Endothelial cell of umbilical vein (primary cell): ENCODE results near the gene MMP27. TPM values are rescaled to one million over a fixed set of nuclear protein-coding genes. Genes with fewer than 3 reads are reported as not detected.

ENCODE experiments used
- BruUV-seq: library from RNA; stranded (reverse); fragments of 400-500 nt; replicated peaks from 2 replicates; lab custom pipeline; 2021; lab: Mats Ljungman, UMichigan
- CTCF ChIA-PET: fragments of 300-600, 350-600 bp; sonication (Branson Sonifier 250); formaldehyde crosslinking; loops from one replicate; lab custom pipeline; 2021; ENCODE audit warnings: antibody characterized with exemption, inconsistent platforms; lab: Charles Lee
- POLR2A ChIA-PET: fragments of 300-600, 350-600 bp; sonication (Branson Sonifier 250); formaldehyde crosslinking; loops from one replicate; lab custom pipeline; 2021; ENCODE audit warnings: antibody characterized with exemption, inconsistent platforms; lab: Charles Lee
- DNase-seq: peaks from one replicate; pipeline ENCODE4 v3.0.0-alpha.2; 2011; ENCODE audit warnings: low read depth, low spot score
- FAIRE-seq: peaks from 2 replicates; lab custom pipeline; 2011; peaks lifted over from hg19 to GRCh38; lab: Jason Lieb, UNC
- H2AFZ ChIP-seq: 2 replicates; pipeline ENCODE4 v1.6.0; 2012; ENCODE audit warnings: low read depth, low read length, control low read depth, inconsistent platforms
- H3K27ac ChIP-seq: 2 replicates; pipeline ENCODE4 v1.5.1; 2011; ENCODE audit warnings: low read depth, mild to moderate bottlenecking, control low read depth, low read length, moderate library complexity; ENCODE audit not compliant: insufficient read depth
- H3K27me3 ChIP-seq, 2 experiments: 2 replicates each; pipeline versions ENCODE4 v1.6.0 to v1.6.1; 2011; ENCODE audit warnings: low read length in 2 of 2, mixed read lengths in 1 of 2; ENCODE audit not compliant: control insufficient read depth in 2 of 2, insufficient read depth in 2 of 2
- H3K36me3 ChIP-seq, 2 experiments: 2 replicates in 1 of 2; 3 replicates in 1 of 2; pipeline ENCODE4 v1.5.1; 2011; ENCODE audit warnings: low read length in 2 of 2, mild to moderate bottlenecking in 1 of 2, moderate library complexity in 1 of 2; ENCODE audit not compliant: control insufficient read depth in 2 of 2, insufficient read depth in 2 of 2; ENCODE audit errors: extremely low read depth in 1 of 2
- H3K4me1 ChIP-seq: 3 replicates; pipeline ENCODE4 v1.5.1; 2011; ENCODE audit warnings: mild to moderate bottlenecking, low read length; ENCODE audit not compliant: control insufficient read depth, insufficient read depth; ENCODE audit errors: extremely low read depth
- H3K4me2 ChIP-seq: 2 replicates; pipeline ENCODE4 v1.6.1; 2011; ENCODE audit warnings: low read length, control low read depth, mixed read lengths; ENCODE audit not compliant: insufficient read depth
- H3K4me3 ChIP-seq, 3 experiments: fragments of 200-600 bp in 1 of 3; sonication (generic), shearing (Covaris generic) in 1 of 3; replicated peaks in 1 of 3; 2 replicates each; pipeline ENCODE4 v1.5.1; 2011 to 2016; ENCODE audit warnings: control low read depth in 3 of 3, low read length in 3 of 3, mild to moderate bottlenecking in 2 of 3, inconsistent platforms in 1 of 3, low read depth in 1 of 3, moderate library complexity in 1 of 3; ENCODE audit not compliant: insufficient read depth in 1 of 3
- H3K79me2 ChIP-seq: 2 replicates; pipeline ENCODE4 v1.6.0; 2012; ENCODE audit warnings: low read length, inconsistent platforms; ENCODE audit not compliant: control insufficient read depth, insufficient read depth
- H3K9ac ChIP-seq: replicated peaks from 2 replicates; pipeline ENCODE3; 2011; ENCODE audit warnings: low read length, control low read depth; ENCODE audit not compliant: insufficient read depth; ENCODE audit errors: extremely low read depth
- H3K9me1 ChIP-seq: replicated peaks from 3 replicates; pipeline ENCODE4 v1.6.0; 2011; ENCODE audit warnings: mild to moderate bottlenecking, low read length; ENCODE audit not compliant: control insufficient read depth, insufficient read depth; ENCODE audit errors: extremely low read depth
- H3K9me3 ChIP-seq: replicated peaks from 2 replicates; pipeline ENCODE4 v1.5.1; 2012; ENCODE audit warnings: low read length, inconsistent platforms; ENCODE audit not compliant: control insufficient read depth, insufficient read depth
- H4K20me1 ChIP-seq: replicated peaks from 2 replicates; pipeline ENCODE3; 2011; ENCODE audit warnings: mild to moderate bottlenecking, low read length; ENCODE audit not compliant: control insufficient read depth, insufficient read depth; ENCODE audit errors: extremely low read depth
- CTCF ChIP-seq, 2 donors: IDR thresholded peaks; 1 replicate in 1 of 2; 2 replicates in 1 of 2; pipeline ENCODE4 v1.5.1; 2011; ENCODE audit warnings: low read length in 2 of 2, mild to moderate bottlenecking in 2 of 2, moderate library complexity in 2 of 2, control low read depth in 1 of 2, inconsistent platforms in 1 of 2, low read depth in 1 of 2; ENCODE audit not compliant: insufficient read depth in 1 of 2; ENCODE audit errors: extremely low read depth in 1 of 2
- EZH2 ChIP-seq: IDR thresholded peaks from 2 replicates; pipeline ENCODE4 v1.6.1; 2012; ENCODE audit warnings: borderline replicate concordance, low read depth, mild to moderate bottlenecking, moderate library complexity, low read length, inconsistent platforms; ENCODE audit not compliant: severe bottlenecking
- FOS ChIP-seq: IDR thresholded peaks from 2 replicates; pipeline ENCODE4 v1.6.1; 2011; ENCODE audit warnings: mild to moderate bottlenecking, low read length, moderate library complexity, borderline replicate concordance; ENCODE audit not compliant: insufficient read depth
- GATA2 ChIP-seq: IDR thresholded peaks from 2 replicates; pipeline ENCODE4 v1.7.0; 2011; ENCODE audit warnings: low read depth, mild to moderate bottlenecking, moderate library complexity, mixed read lengths, low read length; ENCODE audit not compliant: insufficient read length, insufficient read depth
- MAX ChIP-seq: IDR thresholded peaks from 2 replicates; pipeline ENCODE4 v1.6.1; 2011; ENCODE audit not compliant: insufficient read depth, insufficient read length
- MYC ChIP-seq: IDR thresholded peaks from one replicate; pipeline ENCODE4 v1.6.1; 2011; ENCODE audit warnings: mild to moderate bottlenecking, low read depth, low read length
- POLR2A ChIP-seq: IDR thresholded peaks from 2 replicates; pipeline ENCODE4 v1.6.1; 2012; ENCODE audit warnings: low read depth, mild to moderate bottlenecking, control low read depth, low read length
- POLR2AphosphoS5 ChIP-seq: IDR thresholded peaks from 2 replicates; pipeline ENCODE4 v1.6.1; 2012; ENCODE audit warnings: low read depth, mild to moderate bottlenecking, control low read depth, low read length, moderate library complexity; ENCODE audit not compliant: insufficient read depth
- dilution Hi-C: fragments of 300-500 bp; cut with MboI; formaldehyde crosslinking; loops from one replicate; pipeline ENCODE4 v1.15.0; 2019; ENCODE audit warnings: low sequenced_read_pairs; ENCODE audit not compliant: extremely low pct_ligation_motif_present
- intact Hi-C: fragments of 100-400 bp; cut with micrococcal nuclease; formaldehyde crosslinking; loops from one replicate; pipeline ENCODE4 v1.10.0; 2022
- polyA plus RNA-seq, 4 experiments: library from polyadenylated mRNA; depleted of rRNA in 3 of 4; stranded (reverse) in 3 of 4; unstranded in 1 of 4; fragments of >200 nt; gene quantifications; 2 replicates each; pipeline versions ENCODE4 v1.2.1 to v1.2.3, GENCODE V29; 2011 to 2012; ENCODE audit warnings: missing spikeins in 1 of 4
- total RNA-seq: library from RNA; stranded (reverse); gene quantifications from 2 replicates; pipeline ENCODE4 v1.2.3, GENCODE V29; 2021

The MMP27 gene
- total and polyA plus RNA-seq, 2 donors (not counting 3 experiments of a cell fraction or from before 2014, with no cell fraction given), result not detected

GRCh38 chr11:102685338-102685737 lies 20.2 kb downstream of the MMP27 start:
- Histone ChIP-seq H2AFZ (no peak overlapping the region), H3K27ac (no peak overlapping the region), H3K4me2 (no peak overlapping the region), H3K4me3 (no peak overlapping the region), H3K9me3 (no peaks in the 10 kb centered on the region), H3K79me2 (no peaks in the 10 kb centered on the region), H3K9ac (no peak overlapping the region), H3K27me3 (peaks cover 0 to 4% of the 10 kb centered on the region in 2 experiments), H4K20me1 (no peaks in the 10 kb centered on the region), H3K4me1 (no peaks in the 10 kb centered on the region), H3K9me1 (no peaks in the 10 kb centered on the region), H3K36me3 (no peaks in the 10 kb centered on the region)
- no peak for FAIRE-seq
- DNase-seq, result no peak
- TF ChIP-seq GATA2 (no peak), MAX (no peak)
- BruUV-seq, result no TSS peak
- dilution Hi-C loops, result no loop called here
- ChIA-PET POLR2A (no interaction called here), CTCF (interaction anchor here (1.0 to 1.6 kb wide), 4 partner anchors 15 to 95 kb away, joined by 3 to 5 read pairs (median 3); partner anchors contain the start of gene MMP10)
- intact Hi-C loops, result no loop called here

GRCh38 chr11:102683277-102683676 lies 22.3 kb downstream of the MMP27 start:
- BruUV-seq, result no TSS peak

More at GRCh38 chr11:102683277-102683676, 22.3 kb downstream of the MMP27 start:
- no peak for FAIRE-seq
- no peak overlapping the region for H3K27ac ChIP-seq
- CTCF ChIA-PET, result interaction anchor here (1.1 kb wide), 1 partner anchor 258 kb away, joined by 5 read pairs; no protein-coding TSS in a partner anchor
- DNase-seq, result no peak
- POLR2A ChIA-PET, result no interaction called here
- no peak overlapping the region for H3K4me3 ChIP-seq
- intact Hi-C loops (no loop called here), dilution Hi-C loops (no loop called here)
- H3K9me1 ChIP-seq, result no peaks in the 10 kb centered on the region
- TF ChIP-seq GATA2 (no peak), FOS (no peak), POLR2A (no peak), POLR2AphosphoS5 (no peak), MAX (no peak), EZH2 (no peak), CTCF (IDR thresholded peaks at IDR 0.05; ENCODE audit: extremely low read depth in 1 of 2, insufficient read depth in 1 of 2, low read depth in 1 of 2, low read length in 2 of 2) (no peak), MYC (no peak)
- H3K9ac ChIP-seq, result no peak overlapping the region
- peaks cover 0 to 4% of the 10 kb centered on the region in 2 experiments for H3K27me3 ChIP-seq
- H3K4me1 ChIP-seq, result no peaks in the 10 kb centered on the region
- H2AFZ ChIP-seq, result no peak overlapping the region
- H3K36me3 ChIP-seq, result no peaks in the 10 kb centered on the region
- H3K9me3 ChIP-seq, result no peaks in the 10 kb centered on the region
- H3K79me2 ChIP-seq, result no peaks in the 10 kb centered on the region
- H3K4me2 ChIP-seq, result no peak overlapping the region
- H4K20me1 ChIP-seq, result no peaks in the 10 kb centered on the region
